HG02610 (cell line): ENCODE results near the gene STARD3.
"Not testable (repeated sequence)": the region's sequence is repeated elsewhere in the genome, so short reads cannot be mapped to it uniquely, and the experiment has no call there.

Experiments
- ATAC-seq: cut with Tn5 transposase; IDR thresholded peaks from one replicate; pipeline ENCODE4 v1.9.1; 2021; ENCODE audit warnings: mild to moderate bottlenecking, moderate library complexity; ENCODE audit not compliant: unreplicated experiment

Gene STARD3

DNA sequence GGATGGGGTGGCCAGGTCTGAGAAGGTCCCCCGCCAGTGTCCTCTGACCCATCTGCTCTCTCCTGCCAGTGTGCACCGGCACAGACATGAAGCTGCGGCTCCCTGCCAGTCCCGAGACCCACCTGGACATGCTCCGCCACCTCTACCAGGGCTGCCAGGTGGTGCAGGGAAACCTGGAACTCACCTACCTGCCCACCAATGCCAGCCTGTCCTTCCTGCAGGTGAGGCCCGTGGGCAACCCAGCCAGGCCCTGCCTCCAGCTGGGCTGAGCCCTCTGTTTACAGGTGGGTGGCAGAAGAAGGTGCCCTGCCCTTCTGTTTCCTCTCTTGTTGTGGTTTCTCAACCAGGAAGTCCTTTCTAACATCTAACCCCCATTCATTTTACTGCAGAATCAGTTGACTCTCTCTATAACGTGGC lies 70.0 kb downstream of the STARD3 start:
- no peak for ATAC-seq

DNA sequence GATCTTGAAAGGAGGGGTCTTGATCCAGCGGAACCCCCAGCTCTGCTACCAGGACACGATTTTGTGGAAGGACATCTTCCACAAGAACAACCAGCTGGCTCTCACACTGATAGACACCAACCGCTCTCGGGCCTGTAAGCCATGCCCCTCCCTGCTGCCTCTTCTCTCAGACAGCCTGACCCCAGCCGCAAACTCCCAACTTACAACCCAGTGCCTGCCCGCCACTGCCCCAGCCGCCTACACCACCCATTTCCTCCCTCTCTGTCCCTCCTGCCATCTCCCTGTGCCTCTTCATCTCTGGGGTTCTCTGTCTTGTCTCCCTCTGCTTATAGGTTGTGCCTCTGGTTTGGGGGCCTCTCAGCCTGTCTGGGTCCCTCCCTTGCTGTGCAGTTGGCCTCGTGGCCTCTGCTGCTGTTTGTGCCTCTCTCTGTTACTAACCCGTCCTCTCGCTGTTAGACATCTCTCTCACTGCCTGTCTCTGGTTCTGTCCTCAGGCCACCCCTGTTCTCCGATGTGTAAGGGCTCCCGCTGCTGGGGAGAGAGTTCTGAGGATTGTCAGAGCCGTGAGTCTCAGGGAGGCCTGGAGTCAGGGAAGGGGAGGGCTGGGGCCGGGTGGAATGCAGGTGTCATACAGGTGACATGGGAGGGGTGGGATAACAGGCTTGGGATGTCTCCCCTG lies 72.5 kb downstream of the STARD3 start:
- no peak for ATAC-seq

DNA sequence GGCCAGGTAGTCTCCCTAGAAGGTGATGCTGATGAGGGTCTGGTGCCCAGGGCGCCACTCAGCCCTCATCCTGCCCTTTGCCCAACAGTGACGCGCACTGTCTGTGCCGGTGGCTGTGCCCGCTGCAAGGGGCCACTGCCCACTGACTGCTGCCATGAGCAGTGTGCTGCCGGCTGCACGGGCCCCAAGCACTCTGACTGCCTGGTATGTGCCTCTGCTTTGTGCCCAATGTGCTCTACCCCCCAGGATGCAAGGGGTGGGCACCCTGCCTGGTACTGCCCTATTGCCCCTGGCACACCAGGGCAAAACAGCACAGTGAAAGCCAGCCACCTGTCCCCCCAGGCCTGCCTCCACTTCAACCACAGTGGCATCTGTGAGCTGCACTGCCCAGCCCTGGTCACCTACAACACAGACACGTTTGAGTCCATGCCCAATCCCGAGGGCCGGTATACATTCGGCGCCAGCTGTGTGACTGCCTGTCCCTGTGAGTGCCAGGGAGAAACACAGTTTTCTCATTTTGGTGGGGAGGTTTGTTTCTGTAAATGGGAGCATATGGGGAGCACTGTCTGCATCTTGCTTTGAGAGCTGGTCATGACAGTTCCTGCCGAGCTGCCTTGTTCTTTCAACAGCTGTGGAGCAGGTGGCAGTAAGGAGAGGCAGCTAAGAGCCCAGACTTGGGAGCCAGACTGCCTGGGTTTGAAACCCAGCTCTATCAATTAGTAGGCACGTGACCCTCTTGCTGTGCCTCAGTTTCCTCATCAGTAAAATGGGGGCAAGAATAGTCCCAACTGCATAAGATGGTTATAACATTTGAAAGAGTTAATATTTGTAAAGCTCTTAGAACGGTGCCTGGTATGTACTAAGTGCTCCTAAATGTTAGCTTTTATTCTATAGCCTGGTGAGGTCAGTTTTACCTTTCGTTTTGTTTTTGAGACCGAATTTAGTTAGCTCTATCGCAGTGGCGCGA lies 73.3 kb downstream of the STARD3 start:
- no peak for ATAC-seq

DNA sequence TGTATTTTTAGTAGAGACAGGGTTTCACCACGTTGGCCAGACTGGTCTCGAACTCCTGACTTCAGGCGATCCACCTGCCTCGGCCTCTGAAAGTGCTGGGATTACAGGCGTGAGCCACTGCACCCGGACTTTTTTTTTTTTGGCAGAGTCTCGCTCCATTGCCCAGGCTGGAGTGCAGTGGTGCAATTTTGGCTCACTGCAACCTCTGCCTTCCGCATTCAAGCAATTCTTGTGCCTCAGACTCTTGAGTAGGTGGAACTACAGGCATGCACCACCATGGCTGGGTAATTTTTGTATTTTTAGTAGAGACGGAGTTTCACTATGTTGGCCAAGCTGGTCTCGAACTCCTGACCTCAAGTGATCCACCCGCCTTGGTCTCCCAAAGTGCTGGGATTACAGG lies 74.1 kb downstream of the STARD3 start:
- not testable (repeated sequence) for ATAC-seq

DNA sequence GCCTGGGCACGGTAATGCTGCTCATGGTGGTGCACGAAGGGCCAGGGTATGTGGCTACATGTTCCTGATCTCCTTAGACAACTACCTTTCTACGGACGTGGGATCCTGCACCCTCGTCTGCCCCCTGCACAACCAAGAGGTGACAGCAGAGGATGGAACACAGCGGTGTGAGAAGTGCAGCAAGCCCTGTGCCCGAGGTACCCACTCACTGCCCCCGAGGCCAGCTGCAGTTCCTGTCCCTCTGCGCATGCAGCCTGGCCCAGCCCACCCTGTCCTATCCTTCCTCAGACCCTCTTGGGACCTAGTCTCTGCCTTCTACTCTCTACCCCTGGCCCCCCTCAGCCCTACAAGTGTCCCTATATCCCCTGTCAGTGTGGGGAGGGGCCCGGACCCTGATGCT lies 74.9 kb downstream of the STARD3 start:
- no peak for ATAC-seq
